Measurements from ENCODE around the gene ARID1A. TPM values are rescaled to one million over a fixed set of nuclear protein-coding genes. Genes with fewer than 3 reads are reported as not detected.

ARID1A gene
- total RNA-seq, 1 donor from 2014 or later = 130 TPM

DNA sequence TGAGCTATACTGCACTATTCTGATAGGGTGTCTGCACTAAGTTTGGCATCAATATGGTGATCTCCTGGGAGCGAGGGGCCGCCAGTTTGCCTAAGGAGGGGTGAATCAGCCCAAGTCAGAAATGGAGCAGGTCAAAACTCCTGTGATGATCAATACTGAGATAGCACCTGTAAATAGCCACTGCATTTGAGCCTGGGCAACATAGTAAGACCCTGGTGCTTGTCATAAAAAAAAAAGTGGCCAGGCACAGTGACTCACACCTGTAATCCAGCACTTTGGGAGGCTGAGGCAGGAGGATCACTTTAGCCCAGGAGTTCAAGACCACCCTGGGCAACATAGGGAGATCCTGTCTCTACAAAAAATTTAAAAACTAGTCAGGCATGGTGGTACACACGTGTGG lies 119.1 kb downstream of the ARID1A start:
- no peak overlapping the region for H3K4me3 Mint-ChIP-seq
- intact Hi-C loops (cut with micrococcal nuclease) = no loop called here

DNA sequence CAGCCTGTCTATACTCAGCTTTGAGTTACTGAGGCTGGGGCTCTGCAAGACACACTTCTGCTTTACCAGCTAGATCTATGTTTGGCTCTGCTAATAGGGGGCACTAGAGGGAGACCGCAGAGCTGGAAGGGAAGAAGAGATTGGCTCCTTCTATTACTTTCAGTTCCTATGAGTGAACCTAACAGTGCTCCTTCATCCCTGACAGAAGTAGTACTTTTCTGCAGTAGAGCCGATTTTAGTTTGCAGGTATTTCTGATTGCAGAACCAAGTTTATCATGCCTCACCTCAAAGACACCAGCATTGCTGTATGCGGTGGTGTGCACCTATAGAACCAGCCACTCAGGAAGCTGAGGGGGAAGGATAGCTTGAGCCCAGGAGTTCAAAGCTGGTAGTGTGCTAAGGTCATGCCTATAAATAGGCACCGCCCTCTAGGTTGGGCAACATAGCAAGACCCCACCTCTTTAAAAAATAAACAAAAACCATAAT lies 125.0 kb downstream of the ARID1A start:
- intact Hi-C loops (cut with micrococcal nuclease) = no loop called here
- H3K27me3 Mint-ChIP-seq (ENCODE audit: insufficient read depth) = no peaks in the 10 kb centered on the region
- H3K4me3 Mint-ChIP-seq = no peak overlapping the region
- no peak for DNase-seq (ENCODE audit: low spot score)
- no peak overlapping the region for H3K27ac Mint-ChIP-seq
- H3K36me3 Mint-ChIP-seq (ENCODE audit: low read depth) = peaks cover 5% of the 10 kb centered on the region
- no peaks in the 10 kb centered on the region for H3K9me3 Mint-ChIP-seq
- H3K4me1 Mint-ChIP-seq (ENCODE audit: low read depth) = peaks cover 26% of the 10 kb centered on the region

More for the DNA sequence above, 119.1 kb downstream of the ARID1A start:
- H3K4me1 Mint-ChIP-seq (ENCODE audit: low read depth) = peaks cover 28% of the 10 kb centered on the region
- H3K27me3 Mint-ChIP-seq (ENCODE audit: insufficient read depth) = no peaks in the 10 kb centered on the region
- peaks cover 4% of the 10 kb centered on the region for H3K36me3 Mint-ChIP-seq (ENCODE audit: low read depth)
- H3K27ac Mint-ChIP-seq = no peak overlapping the region
- H3K9me3 Mint-ChIP-seq = no peaks in the 10 kb centered on the region
- no peak for DNase-seq (ENCODE audit: low spot score)

DNA sequence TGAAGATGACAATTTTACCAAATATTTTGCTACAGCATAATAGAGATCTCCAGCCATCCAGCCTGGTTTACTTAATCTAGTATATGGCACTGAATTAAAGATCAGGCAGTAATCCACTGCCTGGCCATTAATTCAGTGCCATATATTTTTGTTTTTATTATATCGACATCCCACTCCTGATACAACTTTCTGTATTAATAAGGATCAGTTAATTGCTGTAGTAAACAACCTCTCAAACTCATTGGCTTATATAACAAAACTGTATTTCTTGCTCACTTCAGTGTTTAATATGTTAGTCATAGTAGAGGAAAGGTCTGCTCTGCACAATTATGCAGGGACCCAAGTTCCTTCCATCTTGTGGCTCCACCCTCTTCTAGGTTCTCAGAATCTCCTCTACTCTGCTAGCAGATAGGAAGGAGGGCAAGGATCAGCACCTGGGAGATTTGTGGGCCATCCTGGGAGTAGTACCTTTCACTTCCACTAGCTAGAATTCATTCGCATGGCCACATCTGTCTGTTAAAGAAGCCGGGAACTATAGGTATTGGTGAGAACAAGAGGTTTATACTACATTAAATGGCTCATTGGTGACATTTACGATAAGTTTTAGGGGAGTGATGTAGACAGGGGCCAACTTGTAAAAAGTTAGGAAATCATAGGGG lies 127.1 kb downstream of the ARID1A start:
- peaks cover 9% of the 10 kb centered on the region for H3K36me3 Mint-ChIP-seq (ENCODE audit: low read depth)
- no peak overlapping the region for H3K27ac Mint-ChIP-seq
- H3K9me3 Mint-ChIP-seq = no peaks in the 10 kb centered on the region
- H3K4me1 Mint-ChIP-seq (ENCODE audit: low read depth) = peaks cover 36% of the 10 kb centered on the region
- no peak overlapping the region for H3K4me3 Mint-ChIP-seq
- no peak for DNase-seq (ENCODE audit: low spot score)
- no peaks in the 10 kb centered on the region for H3K27me3 Mint-ChIP-seq (ENCODE audit: insufficient read depth)
- intact Hi-C loops (cut with micrococcal nuclease) = no loop called here

DNA sequence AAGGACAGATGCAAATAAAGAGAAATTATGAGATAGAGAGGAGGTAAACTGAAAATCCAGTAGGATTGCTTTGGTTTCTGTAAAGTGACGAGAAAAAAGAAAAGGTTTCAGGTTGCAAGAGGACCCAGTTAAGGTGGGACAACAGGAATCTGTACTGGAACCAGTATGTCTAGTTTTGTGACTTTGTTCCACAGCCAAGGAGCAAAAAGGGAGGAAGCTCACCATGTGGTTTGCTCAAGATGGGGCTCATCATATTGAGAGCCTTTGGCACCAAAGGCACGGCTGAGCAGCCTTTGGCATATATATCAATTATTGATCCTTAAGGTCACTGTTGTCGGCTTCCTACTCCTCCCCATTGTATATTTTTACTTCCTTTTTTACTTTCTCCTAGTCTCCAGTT lies 128.9 kb downstream of the ARID1A start:
- Mint-ChIP-seq H3K4me1 (ENCODE audit: low read depth) (peaks cover 54% of the 10 kb centered on the region), H3K36me3 (ENCODE audit: low read depth) (peaks cover 19% of the 10 kb centered on the region), H3K27ac (no peak overlapping the region), H3K27me3 (ENCODE audit: insufficient read depth) (no peaks in the 10 kb centered on the region), H3K4me3 (no peak overlapping the region), H3K9me3 (no peaks in the 10 kb centered on the region)
- intact Hi-C loops (cut with micrococcal nuclease) = loop anchor here (1.0 to 5.0 kb wide), 2 partner anchors 9 to 277 kb away; no protein-coding TSS in a partner anchor
- DNase-seq (ENCODE audit: low spot score) = no peak

DNA sequence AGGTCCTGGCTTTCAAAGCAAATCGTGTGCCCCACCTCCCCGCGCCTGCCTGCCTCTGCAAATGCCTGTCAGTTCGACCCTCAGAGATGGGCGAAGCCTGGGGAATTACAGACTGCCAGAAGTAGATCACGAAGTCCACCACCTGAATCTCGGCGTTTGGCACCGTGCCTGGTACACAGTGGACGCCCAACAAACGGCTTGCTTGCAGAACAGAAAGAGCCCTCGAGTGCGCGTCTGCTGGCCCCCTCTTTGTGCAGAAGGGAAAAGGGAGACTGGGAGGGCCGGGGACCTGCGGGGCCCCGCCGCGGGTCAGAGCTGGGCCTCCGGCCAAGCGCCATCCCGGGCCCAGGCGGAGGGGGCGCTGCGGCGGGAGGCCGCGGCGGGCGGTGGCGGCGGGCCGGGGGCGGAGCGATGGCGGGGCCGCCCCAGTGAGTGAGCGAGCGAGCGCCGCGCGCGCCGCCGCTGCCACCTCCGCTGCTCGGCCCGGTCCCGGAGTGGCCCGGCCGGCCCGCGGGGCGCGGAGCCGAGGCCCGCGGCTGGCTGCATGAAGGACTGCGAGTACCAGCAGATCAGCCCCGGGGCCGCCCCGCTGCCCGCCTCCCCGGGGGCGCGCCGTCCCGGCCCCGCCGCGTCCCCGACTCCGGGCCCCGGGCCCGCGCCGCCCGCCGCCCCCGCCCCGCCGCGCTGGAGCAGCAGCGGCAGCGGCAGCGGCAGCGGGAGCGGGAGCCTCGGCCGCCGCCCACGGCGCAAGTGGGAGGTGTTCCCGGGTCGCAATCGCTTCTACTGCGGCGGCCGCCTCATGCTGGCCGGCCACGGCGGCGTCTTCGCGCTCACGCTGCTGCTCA lies 130.7 kb downstream of the ARID1A start, which contains the start of gene ZDHHC18:
ZDHHC18 (plus strand) TSS at position 428 of the 845 bp plus-strand sequence; CDS start at position 545, 117 bp downstream.
- intact Hi-C loops (cut with micrococcal nuclease) = loop anchor here (1.0 to 5.0 kb wide), 2 partner anchors 16 to 279 kb away; no protein-coding TSS in a partner anchor
- Mint-ChIP-seq H3K4me3 (peak within 1 kb of the TSS; percentile 98), H3K4me1 (ENCODE audit: low read depth) (peaks cover 63% of the 10 kb centered on the region), H3K27ac (peak within 1 kb of the TSS; percentile 97), H3K27me3 (ENCODE audit: insufficient read depth) (no peaks in the 10 kb centered on the region), H3K36me3 (ENCODE audit: low read depth) (peaks cover 25% of the 10 kb centered on the region), H3K9me3 (no peaks in the 10 kb centered on the region)
- peak; percentile 74 for DNase-seq (ENCODE audit: low spot score)

DNA sequence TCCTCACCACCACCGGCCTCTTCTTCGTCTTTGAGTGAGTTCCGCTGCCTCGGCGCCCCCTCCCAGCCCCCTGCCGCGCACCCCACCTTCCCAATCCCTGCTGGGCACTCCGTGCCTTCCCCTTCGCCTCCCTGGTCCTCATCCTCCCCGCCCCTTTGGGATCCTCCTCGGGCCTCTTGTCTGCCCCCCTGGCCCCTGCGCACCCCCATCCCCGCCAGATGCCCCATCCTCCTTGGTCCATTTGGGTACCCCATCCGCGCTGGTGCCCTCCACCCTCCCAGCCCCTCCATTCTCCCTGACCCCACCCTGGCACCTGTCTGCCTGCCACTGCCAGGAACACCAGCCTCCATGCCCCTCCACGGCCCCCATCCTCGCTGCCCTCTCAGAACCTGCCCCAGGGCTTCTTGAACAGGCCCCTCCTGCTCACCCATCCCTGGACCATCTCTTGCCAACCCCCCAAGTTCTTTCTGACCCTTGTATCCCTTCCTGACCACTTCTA lies 131.3 kb downstream of the ARID1A start:
- Mint-ChIP-seq H3K36me3 (ENCODE audit: low read depth) (peaks cover 31% of the 10 kb centered on the region), H3K4me1 (ENCODE audit: low read depth) (peaks cover 70% of the 10 kb centered on the region), H3K27ac (peak overlapping the region; percentile 97), H3K9me3 (no peaks in the 10 kb centered on the region), H3K4me3 (peak overlapping the region; percentile 98), H3K27me3 (ENCODE audit: insufficient read depth) (no peaks in the 10 kb centered on the region)
- intact Hi-C loops (cut with micrococcal nuclease) = loop anchor here (5.0 kb wide), 1 partner anchor 280 kb away; no protein-coding TSS in a partner anchor
- no peak for DNase-seq (ENCODE audit: low spot score)

DNA sequence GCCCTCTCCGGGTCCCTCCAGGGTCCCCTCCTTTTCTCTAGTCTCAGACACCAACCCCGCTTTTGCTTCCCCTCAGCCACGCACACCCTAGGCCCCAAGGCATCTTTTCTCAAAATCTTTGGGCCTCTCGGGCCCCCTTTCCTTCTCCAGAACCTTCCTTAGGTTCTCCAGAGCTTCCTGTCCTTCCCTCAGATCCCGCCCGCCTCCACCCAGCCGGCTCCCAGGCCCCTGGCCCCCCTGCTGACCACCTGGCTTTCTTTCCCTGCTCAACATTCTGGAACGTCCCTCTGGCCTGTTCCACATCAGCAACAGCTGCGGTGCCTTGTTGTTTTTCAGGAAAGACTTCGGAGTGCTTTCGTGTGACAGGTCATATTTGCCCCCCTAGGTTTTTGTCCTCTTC lies 131.8 kb downstream of the ARID1A start:
- peaks cover 75% of the 10 kb centered on the region for H3K4me1 Mint-ChIP-seq (ENCODE audit: low read depth)
- no peaks in the 10 kb centered on the region for H3K9me3 Mint-ChIP-seq
- no peaks in the 10 kb centered on the region for H3K27me3 Mint-ChIP-seq (ENCODE audit: insufficient read depth)
- no peak for DNase-seq (ENCODE audit: low spot score)
- peaks cover 35% of the 10 kb centered on the region for H3K36me3 Mint-ChIP-seq (ENCODE audit: low read depth)
- peak overlapping the region; percentile 97 for H3K27ac Mint-ChIP-seq
- intact Hi-C loops (cut with micrococcal nuclease) = loop anchor here (5.0 kb wide), 1 partner anchor 280 kb away; no protein-coding TSS in a partner anchor
- H3K4me3 Mint-ChIP-seq = peak overlapping the region; percentile 98

DNA sequence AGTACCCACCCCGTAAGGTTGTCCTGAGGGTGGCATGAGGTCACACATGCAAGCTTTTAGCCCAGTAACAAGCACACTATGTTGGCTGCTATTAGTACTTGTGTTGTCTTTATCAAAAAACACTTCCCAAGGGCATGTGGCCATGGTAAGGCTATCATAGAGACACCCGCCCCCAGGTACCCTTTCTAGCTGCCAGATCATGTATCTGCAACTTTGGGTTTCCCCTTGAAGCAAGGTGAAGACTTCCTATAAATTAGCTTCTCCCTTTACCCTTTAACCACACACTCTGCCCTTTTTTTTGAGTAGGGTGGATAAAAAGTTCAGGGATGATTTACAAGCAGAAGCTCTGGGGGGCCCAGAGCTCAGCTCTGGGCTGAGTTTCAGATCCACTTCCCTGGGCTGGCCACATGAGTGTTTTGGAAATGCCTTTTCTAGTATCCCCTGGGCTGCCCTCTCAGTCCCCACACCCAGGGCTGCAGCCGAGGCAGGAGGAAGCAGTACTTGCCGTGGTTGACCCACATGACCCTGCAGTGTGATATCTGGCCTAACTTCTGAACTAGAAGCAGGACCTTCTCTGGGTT lies 132.7 kb downstream of the ARID1A start:
- Mint-ChIP-seq H3K27me3 (ENCODE audit: insufficient read depth) (no peaks in the 10 kb centered on the region), H3K36me3 (ENCODE audit: low read depth) (peaks cover 40% of the 10 kb centered on the region), H3K27ac (peak overlapping the region; percentile 97), H3K4me3 (peak overlapping the region; percentile 98), H3K9me3 (no peaks in the 10 kb centered on the region), H3K4me1 (ENCODE audit: low read depth) (peaks cover 77% of the 10 kb centered on the region)
- intact Hi-C loops (cut with micrococcal nuclease) = loop anchor here (5.0 kb wide), 1 partner anchor 281 kb away; no protein-coding TSS in a partner anchor
- DNase-seq (ENCODE audit: low spot score) = no peak

DNA sequence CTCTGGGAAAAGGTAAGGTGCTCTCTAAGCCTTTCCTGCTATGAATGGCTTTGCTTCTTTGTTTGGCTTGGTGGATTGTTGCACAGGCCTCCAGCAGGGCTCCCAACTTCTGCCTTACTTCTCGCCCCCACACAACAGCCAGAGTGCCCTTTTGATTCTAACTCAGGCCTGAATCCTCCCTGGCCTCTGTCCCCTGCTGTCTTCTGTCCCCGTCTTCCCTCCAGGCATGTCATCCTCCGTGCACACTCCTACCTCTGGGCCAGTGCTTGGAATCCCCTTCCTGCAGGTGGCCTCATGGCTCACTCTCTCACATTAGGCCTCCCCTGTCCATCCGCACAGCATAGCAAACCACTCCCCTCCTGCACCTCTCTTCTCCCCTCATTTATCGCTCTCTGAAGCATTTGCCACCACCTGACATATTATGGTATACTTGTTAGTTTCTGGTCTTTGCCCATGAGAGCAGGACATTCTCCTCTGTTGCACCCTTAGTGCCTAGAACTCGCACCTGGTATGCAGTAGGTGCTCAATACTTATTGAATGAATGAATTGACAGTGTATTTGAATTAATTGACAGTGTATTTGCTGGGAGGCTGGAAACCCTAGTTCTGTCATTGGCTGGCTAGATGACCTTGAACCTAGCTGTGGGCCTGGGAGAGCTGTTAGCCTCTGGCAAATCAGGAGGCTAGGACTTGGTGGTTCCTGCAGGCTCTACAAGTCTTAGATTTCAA lies 133.5 kb downstream of the ARID1A start:
- no peaks in the 10 kb centered on the region for H3K27me3 Mint-ChIP-seq (ENCODE audit: insufficient read depth)
- H3K9me3 Mint-ChIP-seq = no peaks in the 10 kb centered on the region
- intact Hi-C loops (cut with micrococcal nuclease) = loop anchor here (5.0 kb wide), 1 partner anchor 282 kb away; no protein-coding TSS in a partner anchor
- H3K4me1 Mint-ChIP-seq (ENCODE audit: low read depth) = peaks cover 85% of the 10 kb centered on the region
- DNase-seq (ENCODE audit: low spot score) = no peak
- peak overlapping the region; percentile 98 for H3K4me3 Mint-ChIP-seq
- H3K36me3 Mint-ChIP-seq (ENCODE audit: low read depth) = peaks cover 46% of the 10 kb centered on the region
- H3K27ac Mint-ChIP-seq = peak overlapping the region; percentile 97

DNA sequence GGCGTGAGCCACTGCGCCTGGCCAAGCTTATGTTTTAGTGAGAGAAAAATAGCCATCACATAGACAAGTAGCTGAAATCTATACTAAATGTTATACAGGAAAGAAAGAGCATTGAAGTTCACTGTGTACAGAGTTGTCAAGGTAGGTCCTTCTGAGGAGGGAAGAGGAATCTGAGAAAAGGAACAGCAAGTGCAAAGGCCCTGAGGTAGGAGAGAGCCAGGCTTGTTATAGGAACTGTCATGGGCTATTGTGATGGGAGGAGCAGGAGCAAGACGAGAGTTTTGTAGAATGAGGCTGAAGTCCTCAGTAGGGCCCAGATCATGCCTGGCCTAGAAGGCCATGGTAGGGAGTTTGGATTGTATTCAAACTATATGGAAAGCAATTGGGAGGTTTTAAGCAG lies 135.2 kb downstream of the ARID1A start:
- Mint-ChIP-seq H3K4me1 (ENCODE audit: low read depth) (peaks cover 80% of the 10 kb centered on the region), H3K9me3 (no peaks in the 10 kb centered on the region), H3K36me3 (ENCODE audit: low read depth) (peaks cover 55% of the 10 kb centered on the region), H3K27me3 (ENCODE audit: insufficient read depth) (no peaks in the 10 kb centered on the region), H3K27ac (peak overlapping the region; percentile 75), H3K4me3 (peak overlapping the region; percentile 15)
- intact Hi-C loops (cut with micrococcal nuclease) = no loop called here
- no peak for DNase-seq (ENCODE audit: low spot score)
